H1 (cell line): ENCODE results near the gene SMIM35. TPM values are rescaled to one million over a fixed set of nuclear protein-coding genes. Genes with fewer than 3 reads are reported as not detected.

ENCODE experiments used
- CTCF ChIA-PET: fragments of 300-600 bp; sonication (Branson Sonifier 250); formaldehyde crosslinking; loops from one replicate; lab custom pipeline; 2021; ENCODE audit not compliant: partially characterized antibody; lab: Charles Lee
- POLR2A ChIA-PET: fragments of 300-600 bp; sonication (Branson Sonifier 250); formaldehyde crosslinking; loops from one replicate; lab custom pipeline; 2021; ENCODE audit warnings: inconsistent platforms; ENCODE audit not compliant: partially characterized antibody; lab: Charles Lee
- DNase-seq, 2 experiments: peaks; one replicate each; pipeline versions ENCODE4 v3.0.0 to v3.0.0-alpha.2; 2010 to 2022; ENCODE audit warnings: low spot score in 2 of 2, low read depth in 1 of 2, mixed read lengths in 1 of 2
- FAIRE-seq: peaks from 2 replicates; lab custom pipeline; 2011; peaks lifted over from hg19 to GRCh38; lab: Jason Lieb, UNC
- H2AFZ ChIP-seq: 2 replicates; pipeline ENCODE4 v1.8.1; 2012; ENCODE audit warnings: low read length, inconsistent platforms
- H2AK5ac ChIP-seq: 2 replicates; pipeline ENCODE4 v1.6.1; 2013; ENCODE audit warnings: low read depth, low read length
- H2BK120ac ChIP-seq: replicated peaks from 2 replicates; pipeline ENCODE3; 2013; ENCODE audit warnings: low read depth, low read length, inconsistent platforms
- H2BK12ac ChIP-seq: 2 replicates; pipeline ENCODE4 v1.6.1; 2013; ENCODE audit warnings: low read depth, low read length
- H2BK15ac ChIP-seq: 2 replicates; pipeline ENCODE4 v1.6.1; 2013; ENCODE audit warnings: low read length
- H2BK20ac ChIP-seq: 2 replicates; pipeline ENCODE4 v1.6.1; 2013; ENCODE audit warnings: low read length
- H2BK5ac ChIP-seq: 2 replicates; pipeline ENCODE4 v1.6.1; 2013; ENCODE audit warnings: low read depth, low read length
- H3K14ac ChIP-seq: 2 replicates; pipeline ENCODE4 v1.6.1; 2013; ENCODE audit warnings: inconsistent platforms; ENCODE audit not compliant: insufficient read length
- H3K18ac ChIP-seq: 2 replicates; pipeline ENCODE4 v1.6.1; 2013; ENCODE audit warnings: low read length; ENCODE audit errors: extremely low read depth
- H3K23ac ChIP-seq: 2 replicates; pipeline ENCODE4 v1.6.1; 2013; ENCODE audit warnings: inconsistent platforms; ENCODE audit not compliant: insufficient read length
- H3K23me2 ChIP-seq: 2 replicates; pipeline ENCODE4 v1.6.1; 2013; ENCODE audit warnings: low read depth, low read length
- H3K27ac ChIP-seq: 2 replicates; pipeline ENCODE4 v1.6.1; 2011; ENCODE audit warnings: low read depth, low read length, inconsistent platforms
- H3K27me3 ChIP-seq, 4 experiments: replicated peaks in 1 of 4; 1 replicate in 1 of 4; 2 replicates in 3 of 4; pipeline versions ENCODE4 v1.6.1 to v1.8.1; 2011 to 2013; ENCODE audit warnings: low read length in 3 of 4, mild to moderate bottlenecking in 3 of 4, inconsistent platforms in 2 of 4, mixed read lengths in 2 of 4, moderate library complexity in 1 of 4; ENCODE audit not compliant: control insufficient read depth in 3 of 4, insufficient read depth in 3 of 4; ENCODE audit errors: extremely low read depth in 1 of 4
- H3K36me3 ChIP-seq, 4 experiments: 2 replicates each; pipeline versions ENCODE4 v1.6.1 to v1.8.1; 2011 to 2013; ENCODE audit warnings: mild to moderate bottlenecking in 4 of 4, low read length in 3 of 4, moderate library complexity in 2 of 4, control low read depth in 1 of 4, inconsistent platforms in 1 of 4; ENCODE audit not compliant: insufficient read depth in 4 of 4, control insufficient read depth in 2 of 4
- H3K4ac ChIP-seq: replicated peaks from 2 replicates; pipeline ENCODE3; 2013; ENCODE audit warnings: low read length, low read depth, mixed read lengths, inconsistent platforms; ENCODE audit not compliant: insufficient read length
- H3K4me1 ChIP-seq, 4 experiments: replicated peaks in 1 of 4; 1 replicate in 1 of 4; 2 replicates in 3 of 4; pipeline versions ENCODE4 v1.6.1 to v1.8.1; 2011 to 2013; ENCODE audit warnings: low read length in 3 of 4, inconsistent platforms in 2 of 4, mixed read lengths in 1 of 4; ENCODE audit not compliant: insufficient read depth in 4 of 4, control insufficient read depth in 3 of 4
- H3K4me2 ChIP-seq, 2 experiments: 2 replicates each; pipeline versions ENCODE4 v1.6.1 to v1.8.1; 2011 to 2013; ENCODE audit warnings: low read depth in 2 of 2, low read length in 2 of 2, control low read depth in 1 of 2, inconsistent platforms in 1 of 2, mild to moderate bottlenecking in 1 of 2; ENCODE audit not compliant: insufficient read depth in 1 of 2
- H3K4me3 ChIP-seq, 4 experiments: fragments of 200-600, 300-600 bp in 1 of 4; sonication (generic), shearing (Covaris generic), sonication (Bioruptor Twin) in 1 of 4; 2 replicates each; pipeline versions ENCODE4 v1.5.1 to v1.8.1; 2011 to 2016; ENCODE audit warnings: low read length in 4 of 4, low read depth in 3 of 4, control low read depth in 2 of 4, inconsistent platforms in 2 of 4, mild to moderate bottlenecking in 2 of 4, mixed read lengths in 1 of 4, moderate library complexity in 1 of 4; ENCODE audit not compliant: insufficient read depth in 2 of 4; ENCODE audit errors: extremely low read depth in 1 of 4
- H3K56ac ChIP-seq: replicated peaks from 2 replicates; pipeline ENCODE3; 2013; ENCODE audit warnings: low read depth, mild to moderate bottlenecking, mixed read lengths, low read length, inconsistent platforms; ENCODE audit not compliant: insufficient read length
- H3K79me1 ChIP-seq: 2 replicates; pipeline ENCODE4 v1.6.1; 2013; ENCODE audit warnings: low read depth, low read length, control low read depth
- H3K79me2 ChIP-seq, 2 experiments: 2 replicates each; pipeline versions ENCODE4 v1.6.1 to v1.8.1; 2012 to 2013; ENCODE audit warnings: low read length in 2 of 2, mild to moderate bottlenecking in 2 of 2, inconsistent platforms in 1 of 2; ENCODE audit not compliant: insufficient read depth in 2 of 2, control insufficient read depth in 1 of 2
- H3K9ac ChIP-seq, 4 experiments: replicated peaks in 1 of 4; 1 replicate in 1 of 4; 2 replicates in 3 of 4; pipeline versions ENCODE4 v1.6.1 to v1.8.1; 2011 to 2013; ENCODE audit warnings: low read depth in 3 of 4, low read length in 3 of 4, control low read depth in 2 of 4, mild to moderate bottlenecking in 2 of 4, moderate library complexity in 2 of 4, inconsistent platforms in 1 of 4; ENCODE audit errors: extremely low read depth in 1 of 4
- H3K9me3 ChIP-seq, 2 experiments: 2 replicates each; pipeline versions ENCODE4 v1.6.1 to v1.8.1; 2012 to 2013; ENCODE audit warnings: mild to moderate bottlenecking in 2 of 2, moderate library complexity in 2 of 2, control low read depth in 1 of 2, inconsistent platforms in 1 of 2, low read depth in 1 of 2, low read length in 1 of 2, mixed read lengths in 1 of 2; ENCODE audit not compliant: insufficient read depth in 2 of 2
- H4K20me1 ChIP-seq, 2 experiments: replicated peaks in 1 of 2; 2 replicates each; pipeline versions ENCODE3 to v1.8.1; 2011 to 2013; ENCODE audit warnings: inconsistent platforms in 2 of 2, low read length in 2 of 2, mild to moderate bottlenecking in 1 of 2; ENCODE audit not compliant: insufficient read depth in 2 of 2, control insufficient read depth in 1 of 2
- H4K5ac ChIP-seq: 2 replicates; pipeline ENCODE4 v1.6.1; 2013; ENCODE audit warnings: low read length, low read depth, mixed read lengths, inconsistent platforms; ENCODE audit not compliant: insufficient read length
- H4K8ac ChIP-seq: 2 replicates; pipeline ENCODE4 v1.8.0; 2013; ENCODE audit warnings: mild to moderate bottlenecking, moderate library complexity, low read length, inconsistent platforms; ENCODE audit not compliant: insufficient read depth; ENCODE audit errors: extremely low read depth
- H4K91ac ChIP-seq: replicated peaks from 2 replicates; pipeline ENCODE3; 2013; ENCODE audit warnings: low read length, mixed read lengths, inconsistent platforms; ENCODE audit not compliant: insufficient read length
- CEBPB ChIP-seq: IDR thresholded peaks from 2 replicates; pipeline ENCODE4 v1.6.1; 2012; ENCODE audit warnings: low read depth, low read length
- CHD2 ChIP-seq: IDR thresholded peaks from 2 replicates; pipeline ENCODE4 v1.6.1; 2012; ENCODE audit warnings: low read length, improper control_type of control experiment
- FOSL1 ChIP-seq: IDR thresholded peaks from 2 replicates; pipeline ENCODE4 v1.6.1; 2011; ENCODE audit warnings: mild to moderate bottlenecking, low read depth, low read length, moderate library complexity; ENCODE audit not compliant: insufficient read depth
- JUN ChIP-seq: IDR thresholded peaks from 2 replicates; pipeline ENCODE4 v1.6.1; 2011; ENCODE audit warnings: low read depth, mild to moderate bottlenecking, improper control_type of control experiment, low read length
- KDM1A ChIP-seq: fragments of 200-600, 300-600 bp; sonication (generic); IDR thresholded peaks from 2 replicates; pipeline ENCODE4 v1.7.1; 2016; ENCODE audit warnings: mild to moderate bottlenecking, low read length, borderline replicate concordance
- PHF8 ChIP-seq: fragments of 200-600 bp; sonication (generic); conservative IDR thresholded peaks from 2 replicates; pipeline ENCODE4 v1.7.1; 2012; ENCODE audit warnings: low read depth, mild to moderate bottlenecking, inconsistent platforms, low read length, moderate library complexity
- POLR2AphosphoS5 ChIP-seq: IDR thresholded peaks from 2 replicates; pipeline ENCODE4 v1.6.1; 2011; ENCODE audit warnings: low read depth, low read length
- RFX5 ChIP-seq: IDR thresholded peaks from 2 replicates; pipeline ENCODE4 v1.6.1; 2011; ENCODE audit warnings: low read depth, low read length, improper control_type of control experiment, borderline replicate concordance
- SIX5 ChIP-seq: IDR thresholded peaks from 2 replicates; pipeline ENCODE4 v1.6.1; 2011; ENCODE audit warnings: mild to moderate bottlenecking, low read depth, low read length
- SP2 ChIP-seq: IDR thresholded peaks from 2 replicates; pipeline ENCODE4 v1.6.1; 2012; ENCODE audit warnings: mild to moderate bottlenecking, low read length, inconsistent platforms
- TCF12 ChIP-seq: IDR thresholded peaks from 2 replicates; pipeline ENCODE4 v1.6.1; 2011; ENCODE audit warnings: low read depth, mild to moderate bottlenecking, low read length
- TEAD4 ChIP-seq: IDR thresholded peaks from 2 replicates; pipeline ENCODE4 v1.6.1; 2012; ENCODE audit warnings: low read depth, low read length, inconsistent platforms, mixed read lengths
- WGBS, 2 experiments: shearing (Covaris generic) in 1 of 2; methylation state at CpG; one replicate each; pipeline versions ENCODE4 v1.1.6 to v1.1.7; 2013 to 2015; ENCODE audit warnings: low lambda C conversion rate in 2 of 2, mixed read lengths in 2 of 2, inconsistent platforms in 1 of 2, low coverage in 1 of 2, missing lambda C conversion rate in 1 of 2; ENCODE audit not compliant: insufficient replicate concordance in 2 of 2, insufficient coverage in 1 of 2, insufficient read length in 1 of 2; ENCODE audit errors: extremely low coverage in 1 of 2, missing lambda C conversion rate in 1 of 2; 5-methylcytosine and 5-hydroxymethylcytosine counted together
- polyA plus RNA-seq, 7 experiments: library from polyadenylated mRNA; depleted of rRNA in 3 of 7; stranded (reverse) in 5 of 7; unstranded in 2 of 7; fragments of >200 nt in 5 of 7; fragments of 200-250 nt in 2 of 7; gene quantifications; 1 replicate in 5 of 7; 2 replicates in 1 of 7; 4 replicates in 1 of 7; pipeline versions ENCODE4 v1.2.1 to v1.2.3, GENCODE V29; 2011 to 2013; ENCODE audit warnings: missing spikeins in 2 of 7, mixed read lengths in 2 of 7
- total RNA-seq: library from RNA; stranded (reverse); fragmentation: NEBNext Ultra II Directional; extraction: Animal tissue kit (Norgen Biotek cat#: 25700); gene quantifications from 2 replicates; pipeline ENCODE4 v1.2.1, GENCODE V29; 2021
- TF ChIP-seq, protein P1 (sequence below): IDR thresholded peaks from 2 replicates; pipeline ENCODE4 v1.6.1; 2011; ENCODE audit warnings: low read length, improper control_type of control experiment

Gene SMIM35
- total and polyA plus RNA-seq, 2 of the 8 experiments (the other 6 are each of a cell fraction or from before 2014, with no cell fraction given) = not detected

GRCh38 chr11:117997823-117998579, 88.8 kb downstream of the SMIM35 start:
- Histone ChIP-seq H3K79me2 (no peaks in the 10 kb centered on the region), H4K91ac (no peak overlapping the region), H4K8ac (no peak overlapping the region), H3K9ac (no peak overlapping the region), H3K4me2 (no peak overlapping the region), H3K4ac (no peak overlapping the region), H3K14ac (no peak overlapping the region), H3K9me3 (no peaks in the 10 kb centered on the region), H3K27ac (no peak overlapping the region), H2AK5ac (no peak overlapping the region), H3K36me3 (no peaks in the 10 kb centered on the region), H2AFZ (no peak overlapping the region), H3K18ac (no peak overlapping the region), H3K4me3 (no peak overlapping the region), H3K23ac (no peak overlapping the region), H4K20me1 (no peaks in the 10 kb centered on the region), H2BK15ac (no peak overlapping the region), H3K23me2 (no peaks in the 10 kb centered on the region), H2BK120ac (no peak overlapping the region), H2BK20ac (no peak overlapping the region), H2BK5ac (no peak overlapping the region), H4K5ac (no peak overlapping the region), H3K27me3 (peaks cover 0 to 2% (median 0%) of the 10 kb centered on the region in 4 experiments; a peak in 1 of 7 replicates), H3K4me1 (peaks cover 0 to 6% (median 3%) of the 10 kb centered on the region in 4 experiments; a peak in 4 of 7 replicates), H3K79me1 (no peaks in the 10 kb centered on the region), H2BK12ac (no peak overlapping the region), H3K56ac (no peak overlapping the region)
- DNase-seq (no peak), FAIRE-seq (no peak)
- POLR2A ChIA-PET = interaction anchor here (0.5 kb wide), 1 partner anchor 37 kb away, joined by 4 read pairs; no protein-coding TSS in a partner anchor
- CTCF ChIA-PET = interaction anchor here (1.3 to 2.9 kb wide), 3 partner anchors 10 to 181 kb away, joined by 4 to 8 read pairs (median 6); no protein-coding TSS in a partner anchor
- 91% methylated on average over 9 of the region's 9 CpGs; no CpG with 5 or more reads in 1 of the 2 experiments for WGBS, 2 experiments
- TF ChIP-seq KDM1A (no peak), POLR2AphosphoS5 (no peak), CEBPB (no peak), CHD2 (no peak), RFX5 (no peak), TEAD4 (no peak), PHF8 (no peak), FOSL1 (no peak), SP2 (no peak), JUN (no peak), SIX5 (no peak), TCF12 (no peak)
- TF ChIP-seq, protein P1, sequence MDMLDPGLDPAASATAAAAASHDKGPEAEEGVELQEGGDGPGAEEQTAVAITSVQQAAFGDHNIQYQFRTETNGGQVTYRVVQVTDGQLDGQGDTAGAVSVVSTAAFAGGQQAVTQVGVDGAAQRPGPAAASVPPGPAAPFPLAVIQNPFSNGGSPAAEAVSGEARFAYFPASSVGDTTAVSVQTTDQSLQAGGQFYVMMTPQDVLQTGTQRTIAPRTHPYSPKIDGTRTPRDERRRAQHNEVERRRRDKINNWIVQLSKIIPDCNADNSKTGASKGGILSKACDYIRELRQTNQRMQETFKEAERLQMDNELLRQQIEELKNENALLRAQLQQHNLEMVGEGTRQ = no peak
